ENCODE measurements around the gene SLC5A9.

GRCh38 chr1:48187969-48188563, 34.5 kb upstream of the SLC5A9 start:
- TF ChIP-seq CTCF (optimal IDR thresholded peaks at IDR 0.05 in 1 of 3, IDR thresholded peaks at IDR 0.05 in 1 of 3, conservative IDR thresholded peaks at IDR 0.05 in 1 of 3; ENCODE audit: extremely low read depth in 1 of 3, insufficient read depth in 2 of 3, low read length in 3 of 3) (no peak), EZH2 (IDR thresholded peaks at IDR 0.05; ENCODE audit: low read length) (no peak)
